Measurements from ENCODE around the gene HELZ.

- TF ChIP-seq CTCF (conservative IDR thresholded peaks at IDR 0.05 in 1 of 2, IDR thresholded peaks at IDR 0.05 in 1 of 2; ENCODE audit: low read depth in 1 of 2, low read length in 2 of 2): no peak
- no peak for TF ChIP-seq EZH2 (IDR thresholded peaks at IDR 0.05; ENCODE audit: low read length, missing control alignments)
Measured at GRCh38 chr17:67033613-67034012, 211.4 kb downstream of the HELZ start.

All from fibroblast of lung (primary cell).